ENCODE data around the gene STAC2. TPM values are rescaled to one million over a fixed set of nuclear protein-coding genes. Genes with fewer than 3 reads are reported as not detected.

STAC2 gene
- total RNA-seq, 1 donor from 2014 or later = 0.46 TPM

GRCh38 chr17:39175695-39176093, 50.1 kb downstream of the STAC2 start:
- H3K4me3 ChIP-seq = no peak overlapping the region
- H3K9me3 ChIP-seq = no peaks in the 10 kb centered on the region
- no peak overlapping the region for H3K27ac ChIP-seq
- peaks cover 24% of the 10 kb centered on the region for H3K36me3 ChIP-seq
- TF ChIP-seq CTCF (IDR thresholded peaks at IDR 0.05) = no peak
- ATAC-seq (no peak), DNase-seq (no peak)
- H3K27me3 ChIP-seq = no peaks in the 10 kb centered on the region
- intact Hi-C loops (cut with DNase I) = no loop called here
- no peaks in the 10 kb centered on the region for H3K4me1 ChIP-seq

DNA sequence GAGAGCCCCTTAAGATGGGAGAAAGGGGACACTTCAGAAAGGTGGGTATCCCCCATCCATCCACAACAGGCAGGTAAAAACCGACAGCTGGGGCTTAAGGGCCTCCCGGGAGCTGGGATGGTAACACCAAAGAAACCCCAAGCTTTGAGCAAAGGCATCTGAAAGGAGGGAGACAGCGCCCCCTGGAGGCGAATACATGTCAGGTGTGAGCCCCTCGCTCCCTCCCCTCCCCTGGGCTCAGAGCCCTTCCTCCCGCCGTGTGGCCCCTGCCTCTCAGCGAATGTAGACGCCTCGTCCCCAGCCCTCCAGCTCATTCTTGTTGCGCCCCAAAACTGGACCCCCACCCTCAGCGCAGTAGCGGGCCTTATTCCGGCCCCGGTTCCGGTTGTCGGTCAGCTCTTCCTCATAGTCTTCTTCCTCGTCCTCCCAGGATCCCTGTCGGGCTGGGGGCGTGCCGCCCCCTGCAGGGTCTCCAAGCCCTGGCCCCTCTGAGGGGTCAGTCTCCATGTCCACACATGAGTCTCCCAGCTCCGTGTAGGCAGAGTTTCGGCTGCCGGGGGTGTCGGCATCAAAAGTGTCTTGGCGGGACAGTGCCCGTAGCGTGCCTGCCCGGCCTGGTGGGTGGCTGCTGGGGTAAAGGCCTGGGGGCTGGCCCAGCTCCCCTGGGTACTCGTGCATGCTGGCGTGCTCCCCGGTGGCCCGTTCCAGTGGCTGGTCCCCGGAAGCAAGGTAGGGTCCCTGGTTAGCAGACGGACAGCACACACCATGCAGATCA, 50.6 kb downstream of the STAC2 start:
- Histone ChIP-seq H3K27ac (no peak overlapping the region), H3K27me3 (no peaks in the 10 kb centered on the region), H3K9me3 (no peaks in the 10 kb centered on the region), H3K4me3 (no peak overlapping the region), H3K36me3 (peaks cover 18% of the 10 kb centered on the region), H3K4me1 (no peaks in the 10 kb centered on the region)
- peak; percentile 93 for TF ChIP-seq CTCF (IDR thresholded peaks at IDR 0.05)
- peak; percentile 81 for DNase-seq
- peak; percentile 82 for ATAC-seq
- intact Hi-C loops (cut with DNase I) = no loop called here

DNA sequence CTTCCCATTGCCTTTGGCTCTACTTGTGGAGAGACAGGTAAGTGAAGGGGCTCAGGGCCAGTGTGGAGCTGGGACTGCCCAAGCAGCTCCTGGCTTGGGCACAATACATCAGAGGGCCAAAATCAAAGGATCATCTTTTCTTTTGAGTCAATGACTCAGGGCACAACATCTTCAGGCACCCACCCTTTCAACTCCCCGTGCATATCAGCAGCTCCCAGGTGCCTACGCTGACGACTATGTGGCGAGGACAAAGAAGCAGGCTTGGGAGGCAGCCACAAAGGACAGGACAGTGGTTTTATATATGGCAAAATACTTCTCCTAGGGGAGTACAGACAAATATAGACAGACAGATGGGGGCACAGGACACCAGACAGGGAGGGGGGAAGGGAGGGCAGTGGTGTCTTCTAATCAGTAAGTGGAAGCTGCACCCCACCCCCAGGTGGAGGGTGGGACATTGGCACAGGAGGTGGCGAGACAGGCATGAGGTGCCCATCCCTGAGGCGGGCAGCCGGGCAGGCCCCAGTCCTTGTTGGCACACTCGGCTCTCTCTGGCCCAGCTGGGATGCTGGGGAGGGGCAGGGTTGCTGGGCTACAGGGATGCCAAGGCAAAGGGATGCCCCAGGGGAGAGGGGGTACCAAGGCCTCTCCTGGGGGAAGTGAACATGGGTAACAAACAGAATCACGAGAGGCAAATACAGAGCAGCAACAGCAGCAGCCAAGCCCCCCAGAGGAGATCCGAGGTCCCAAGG, 52.0 kb downstream of the STAC2 start:
- Histone ChIP-seq H3K4me1 (no peaks in the 10 kb centered on the region), H3K27ac (no peak overlapping the region), H3K4me3 (no peak overlapping the region), H3K9me3 (no peaks in the 10 kb centered on the region), H3K36me3 (peaks cover 18% of the 10 kb centered on the region), H3K27me3 (no peaks in the 10 kb centered on the region)
- DNase-seq (no peak), ATAC-seq (no peak)
- intact Hi-C loops (cut with DNase I) = no loop called here
- TF ChIP-seq CTCF (IDR thresholded peaks at IDR 0.05) = no peak

DNA sequence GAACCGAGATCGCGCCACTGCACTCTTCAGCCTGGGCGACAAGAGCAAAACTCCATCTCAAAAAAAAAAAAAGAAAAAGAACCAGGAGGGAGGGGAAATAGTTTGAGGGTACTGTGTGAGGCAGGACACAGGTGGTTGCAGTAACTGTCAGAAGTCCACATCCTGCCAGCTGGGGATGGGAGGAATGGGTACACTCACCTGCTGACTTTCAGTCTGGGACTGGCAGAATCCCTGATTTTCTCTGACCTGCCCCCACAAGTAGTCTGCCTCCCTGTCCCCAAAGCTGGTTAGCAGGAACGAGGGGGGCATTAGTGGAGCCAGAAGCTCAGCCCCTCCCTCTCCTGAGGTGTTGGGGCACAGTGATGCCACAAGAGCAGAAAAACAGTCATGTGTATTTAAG, 52.7 kb downstream of the STAC2 start:
- intact Hi-C loops (cut with DNase I) = no loop called here
- no peak for TF ChIP-seq CTCF (IDR thresholded peaks at IDR 0.05)
- Histone ChIP-seq H3K36me3 (peaks cover 18% of the 10 kb centered on the region), H3K27me3 (no peaks in the 10 kb centered on the region), H3K4me3 (no peak overlapping the region), H3K27ac (no peak overlapping the region), H3K9me3 (no peaks in the 10 kb centered on the region), H3K4me1 (no peaks in the 10 kb centered on the region)
- DNase-seq = no peak
- ATAC-seq = no peak

GRCh38 chr17:39171933-39172332, 53.8 kb downstream of the STAC2 start:
- H3K4me1 ChIP-seq = no peaks in the 10 kb centered on the region
- no peak for ATAC-seq
- H3K27me3 ChIP-seq = no peaks in the 10 kb centered on the region
- H3K36me3 ChIP-seq = peaks cover 12% of the 10 kb centered on the region
- no peaks in the 10 kb centered on the region for H3K9me3 ChIP-seq
- no peak for TF ChIP-seq CTCF (IDR thresholded peaks at IDR 0.05)
- no peak overlapping the region for H3K27ac ChIP-seq
- intact Hi-C loops (cut with DNase I) = no loop called here
- no peak overlapping the region for H3K4me3 ChIP-seq
- no peak for DNase-seq
